Thoracic aorta (tissue), 2 donors: ENCODE measurements around the gene EEFSEC. TPM values are rescaled to one million over a fixed set of nuclear protein-coding genes. Genes with fewer than 3 reads are reported as not detected.

Source experiments
- ATAC-seq: fragments of 150-250 bp; one replicate; pipeline ENCODE4 v1.8.0; 2017; ENCODE audit warnings: low read depth; ENCODE audit not compliant: insufficient number of reproducible peaks, low FRiP score
- DNase-seq: peaks from one replicate; pipeline ENCODE4 v3.0.0-alpha.2; 2020; ENCODE audit warnings: low spot score
- H3K27ac ChIP-seq, 2 donors: fragments of 200-600 bp; sonication (generic); 1 replicate in 1 of 2; 2 replicates in 1 of 2; pipeline ENCODE4 v1.5.1; 2016; ENCODE audit warnings: mild to moderate bottlenecking in 2 of 2, moderate library complexity in 2 of 2
- H3K27me3 ChIP-seq: fragments of 200-600 bp; sonication (generic); replicated peaks from 2 replicates; pipeline ENCODE4 v1.6.0; 2016; ENCODE audit warnings: mild to moderate bottlenecking; ENCODE audit not compliant: insufficient read depth
- H3K36me3 ChIP-seq: fragments of 200-600 bp; sonication (generic); one replicate; pipeline ENCODE4 v1.5.1; 2016
- H3K4me1 ChIP-seq, 2 donors: fragments of 200-600 bp; sonication (generic); 1 replicate in 1 of 2; 2 replicates in 1 of 2; pipeline versions ENCODE4 v1.5.1 to v1.6.0; 2016; ENCODE audit warnings: low read depth in 2 of 2, mild to moderate bottlenecking in 1 of 2; ENCODE audit not compliant: control insufficient read depth in 1 of 2
- H3K4me3 ChIP-seq: fragments of 200-600 bp; sonication (generic); 2 replicates; pipeline ENCODE4 v1.5.1; 2016; ENCODE audit warnings: mild to moderate bottlenecking
- H3K9me3 ChIP-seq: fragments of 200-600 bp; sonication (generic); 2 replicates; pipeline ENCODE4 v1.5.1; 2016
- total RNA-seq, 2 donors: library from RNA; depleted of rRNA; stranded (reverse); fragments of >200 nt; gene quantifications; one replicate each; pipeline versions ENCODE4 v1.1.0 to v1.2.3, GENCODE V29; 2016
- TF ChIP-seq, protein P1 (sequence below): fragments of 200-600 bp; sonication (generic); IDR thresholded peaks from one replicate; pipeline ENCODE4 v1.5.1; 2019; ENCODE audit warnings: antibody characterized with exemption

The EEFSEC gene
- total RNA-seq, 2 donors from 2014 or later: 16.1 to 17.5 TPM

DNA sequence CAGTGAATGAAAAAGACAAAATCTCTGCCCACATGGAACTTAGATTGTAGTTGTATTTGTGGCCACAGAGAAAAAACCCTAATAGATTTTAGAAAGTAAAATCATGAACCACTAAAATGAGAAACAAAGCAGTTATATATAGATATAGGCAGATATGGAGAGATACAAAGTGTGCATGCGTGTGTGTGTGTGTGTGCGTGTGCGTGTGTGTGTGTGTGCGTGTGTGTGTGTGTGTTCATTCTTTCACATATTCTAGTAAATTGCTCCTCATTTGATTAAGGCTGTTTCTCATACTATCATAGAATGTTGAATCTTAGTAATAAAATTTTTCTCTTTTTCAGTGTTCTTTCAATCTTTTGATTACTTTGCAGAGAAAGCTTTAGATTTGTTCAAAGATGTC, 194.8 kb downstream of the EEFSEC start:
- ATAC-seq (no peak), DNase-seq (no peak)
- no peaks in the 10 kb centered on the region for H3K27me3 ChIP-seq
- TF ChIP-seq, protein P1, sequence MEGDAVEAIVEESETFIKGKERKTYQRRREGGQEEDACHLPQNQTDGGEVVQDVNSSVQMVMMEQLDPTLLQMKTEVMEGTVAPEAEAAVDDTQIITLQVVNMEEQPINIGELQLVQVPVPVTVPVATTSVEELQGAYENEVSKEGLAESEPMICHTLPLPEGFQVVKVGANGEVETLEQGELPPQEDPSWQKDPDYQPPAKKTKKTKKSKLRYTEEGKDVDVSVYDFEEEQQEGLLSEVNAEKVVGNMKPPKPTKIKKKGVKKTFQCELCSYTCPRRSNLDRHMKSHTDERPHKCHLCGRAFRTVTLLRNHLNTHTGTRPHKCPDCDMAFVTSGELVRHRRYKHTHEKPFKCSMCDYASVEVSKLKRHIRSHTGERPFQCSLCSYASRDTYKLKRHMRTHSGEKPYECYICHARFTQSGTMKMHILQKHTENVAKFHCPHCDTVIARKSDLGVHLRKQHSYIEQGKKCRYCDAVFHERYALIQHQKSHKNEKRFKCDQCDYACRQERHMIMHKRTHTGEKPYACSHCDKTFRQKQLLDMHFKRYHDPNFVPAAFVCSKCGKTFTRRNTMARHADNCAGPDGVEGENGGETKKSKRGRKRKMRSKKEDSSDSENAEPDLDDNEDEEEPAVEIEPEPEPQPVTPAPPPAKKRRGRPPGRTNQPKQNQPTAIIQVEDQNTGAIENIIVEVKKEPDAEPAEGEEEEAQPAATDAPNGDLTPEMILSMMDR: no peak
- no peaks in the 10 kb centered on the region for H3K4me1 ChIP-seq
- no peaks in the 10 kb centered on the region for H3K9me3 ChIP-seq
- H3K36me3 ChIP-seq: no peaks in the 10 kb centered on the region
- H3K4me3 ChIP-seq: no peak overlapping the region
- no peak overlapping the region for H3K27ac ChIP-seq

DNA sequence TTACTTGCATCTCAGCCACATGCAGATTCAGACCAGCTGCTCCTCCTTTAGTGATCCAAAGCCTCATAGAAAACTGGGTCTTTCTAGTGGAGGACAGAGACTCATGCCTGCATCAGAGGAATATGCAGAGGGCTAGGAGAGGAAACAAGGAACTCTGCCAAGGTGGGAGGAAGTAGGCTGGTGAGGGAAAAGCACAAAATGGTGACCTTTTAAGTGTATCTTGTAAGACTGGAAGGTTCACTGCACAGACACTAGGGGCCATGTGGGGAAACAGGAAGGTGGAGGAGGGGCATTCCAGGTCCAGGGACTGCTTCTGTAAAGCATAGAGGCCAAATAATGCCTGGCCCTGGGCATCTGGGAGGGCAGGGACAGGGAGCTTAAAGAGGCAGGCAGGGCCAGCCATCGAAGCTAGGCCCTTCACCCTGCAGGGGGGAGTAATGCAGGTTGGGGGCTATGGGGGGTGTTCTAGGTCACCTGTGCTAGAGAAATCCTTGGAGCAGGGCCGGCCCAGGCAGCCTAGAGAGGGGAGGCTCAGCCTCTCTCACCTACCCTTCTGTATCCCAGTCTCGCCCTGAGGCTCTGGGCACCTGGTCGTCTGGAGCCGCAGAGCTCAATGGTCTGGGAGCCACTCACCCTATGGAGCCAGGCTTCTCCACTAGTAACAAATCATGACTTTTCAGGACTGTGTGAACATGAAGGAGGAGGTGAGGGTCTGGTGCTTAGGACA, 195.7 kb downstream of the EEFSEC start:
- no peak overlapping the region for H3K27ac ChIP-seq
- H3K4me3 ChIP-seq: no peak overlapping the region
- no peaks in the 10 kb centered on the region for H3K36me3 ChIP-seq
- DNase-seq (no peak), ATAC-seq (no peak)
- H3K9me3 ChIP-seq: no peaks in the 10 kb centered on the region
- no peaks in the 10 kb centered on the region for H3K27me3 ChIP-seq
- TF ChIP-seq, protein P1: no peak
- no peaks in the 10 kb centered on the region for H3K4me1 ChIP-seq

DNA sequence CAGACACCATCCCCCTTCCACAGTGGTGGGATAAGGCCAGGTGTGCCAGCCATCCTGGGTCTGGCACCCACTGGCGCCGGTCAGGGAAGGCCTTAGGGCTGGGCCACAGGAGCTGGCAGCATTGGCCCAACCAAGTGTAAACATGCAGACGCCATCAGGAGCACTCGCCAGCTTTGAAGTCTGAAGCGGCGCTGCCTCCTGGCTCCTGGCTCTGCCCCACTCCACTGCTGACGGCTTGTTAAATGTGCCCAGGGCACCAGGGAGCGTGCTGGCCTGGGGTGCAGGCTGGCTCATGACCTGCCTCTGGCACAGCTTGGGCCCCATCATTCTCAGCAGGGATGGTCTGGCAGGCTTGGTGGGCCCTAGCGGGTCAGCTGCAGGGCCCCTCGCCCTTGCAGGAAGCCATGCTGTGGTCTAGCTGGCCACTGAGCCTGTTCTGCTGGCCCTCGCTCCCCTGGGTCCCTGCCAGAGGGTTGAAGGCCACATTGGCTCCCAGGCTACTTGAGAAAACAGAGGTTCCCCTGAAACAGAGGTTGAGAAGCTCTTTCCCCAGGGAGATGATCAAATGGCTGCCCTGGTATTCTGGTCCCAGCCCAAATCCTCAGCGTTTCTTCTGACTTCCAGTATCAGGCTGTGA, 196.8 kb downstream of the EEFSEC start:
- no peaks in the 10 kb centered on the region for H3K4me1 ChIP-seq
- no peak for ATAC-seq
- H3K36me3 ChIP-seq: no peaks in the 10 kb centered on the region
- no peak overlapping the region for H3K27ac ChIP-seq
- H3K9me3 ChIP-seq: no peaks in the 10 kb centered on the region
- H3K27me3 ChIP-seq: no peaks in the 10 kb centered on the region
- TF ChIP-seq, protein P1: no peak
- no peak overlapping the region for H3K4me3 ChIP-seq
- no peak for DNase-seq

DNA sequence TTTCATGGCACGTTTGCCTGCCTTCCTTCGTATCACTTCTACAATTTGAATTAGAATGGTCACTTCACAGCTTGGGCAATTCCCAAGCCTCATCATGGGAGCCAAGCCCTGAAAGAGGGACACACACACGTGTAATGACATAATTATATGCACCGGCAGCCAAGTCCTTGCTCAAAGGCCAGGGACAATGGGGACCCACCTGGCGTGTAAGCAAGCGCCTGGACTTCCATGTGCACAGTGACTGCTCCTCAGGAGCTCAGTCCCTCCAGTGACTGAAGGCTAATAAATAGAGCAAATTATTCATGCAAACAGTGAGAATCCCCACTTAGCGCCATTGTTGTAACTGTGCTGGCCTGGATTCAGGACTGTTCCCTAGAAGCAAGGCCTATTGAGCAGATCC, 198.3 kb downstream of the EEFSEC start:
- no peak overlapping the region for H3K27ac ChIP-seq
- DNase-seq (no peak), ATAC-seq (no peak)
- no peaks in the 10 kb centered on the region for H3K4me1 ChIP-seq
- no peak overlapping the region for H3K4me3 ChIP-seq
- TF ChIP-seq, protein P1: no peak
- no peaks in the 10 kb centered on the region for H3K27me3 ChIP-seq
- no peaks in the 10 kb centered on the region for H3K36me3 ChIP-seq
- no peaks in the 10 kb centered on the region for H3K9me3 ChIP-seq

DNA sequence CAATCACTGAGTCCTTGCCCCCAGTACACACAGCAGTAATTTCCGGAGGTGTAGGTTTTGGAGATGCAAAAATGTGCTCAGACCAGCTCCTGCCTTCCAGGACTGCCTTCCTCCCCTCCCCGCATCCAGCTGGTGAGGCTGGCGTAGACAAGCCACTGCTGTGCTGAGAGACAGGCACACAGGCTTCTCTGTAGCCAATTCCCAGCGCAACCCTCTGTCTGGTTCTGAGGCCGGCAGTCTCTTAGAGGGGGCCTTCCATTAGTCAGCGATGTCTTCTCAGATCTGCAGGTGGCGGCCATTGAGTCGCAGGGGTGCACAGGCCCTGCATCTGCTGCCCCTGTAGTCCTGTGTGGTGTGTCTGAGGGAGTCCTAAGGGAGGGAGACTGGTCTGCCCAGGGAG, 199.0 kb downstream of the EEFSEC start:
- ATAC-seq: no peak
- H3K27ac ChIP-seq: no peak overlapping the region
- no peak for DNase-seq
- no peaks in the 10 kb centered on the region for H3K4me1 ChIP-seq
- TF ChIP-seq, protein P1: no peak
- no peak overlapping the region for H3K4me3 ChIP-seq
- no peaks in the 10 kb centered on the region for H3K9me3 ChIP-seq
- H3K36me3 ChIP-seq: no peaks in the 10 kb centered on the region
- no peaks in the 10 kb centered on the region for H3K27me3 ChIP-seq
